Stimulated activated effector memory CD8-positive, alpha-beta T cell treated with anti-CD3 and anti-CD28 coated beads, Interleukin-12 subunit alpha, Interleukin-12 subunit beta, amount 100 ng/mL, for 72 hours (primary cell): Measurements from ENCODE around the gene LMAN1L.

Source experiments
- ATAC-seq: fragments of 150-1000 bp; cut with Tn5 transposase; 2 replicates; pipeline ENCODE4 v1.10.0; 2021
- DNase-seq, 2 donors: peaks; one replicate each; pipeline ENCODE4 v3.0.0; 2021 to 2022; ENCODE audit warnings: low spot score in 2 of 2
- H3K27ac Mint-ChIP-seq: one replicate; pipeline ENCODE4 v1.8.0; 2022; ENCODE audit warnings: mild to moderate bottlenecking, mixed read lengths
- H3K36me3 Mint-ChIP-seq: one replicate; pipeline ENCODE4 v1.8.0; 2022; ENCODE audit warnings: mild to moderate bottlenecking, mixed read lengths
- H3K4me1 Mint-ChIP-seq: one replicate; pipeline ENCODE4 v1.8.0; 2022; ENCODE audit warnings: mixed read lengths
- H3K4me3 Mint-ChIP-seq: one replicate; pipeline ENCODE4 v1.8.0; 2022; ENCODE audit warnings: mild to moderate bottlenecking, mixed read lengths
- H3K9me3 Mint-ChIP-seq: one replicate; pipeline ENCODE4 v1.8.0; 2022; ENCODE audit warnings: mixed read lengths

The LMAN1L gene

GRCh38 chr15:74816624-74817369 is 4.2 kb downstream of the LMAN1L start:
- H3K4me1 Mint-ChIP-seq = peaks cover 39% of the 10 kb centered on the region
- no peak for ATAC-seq
- no peak for DNase-seq
- no peaks in the 10 kb centered on the region for H3K9me3 Mint-ChIP-seq
- H3K27ac Mint-ChIP-seq = peak overlapping the region; percentile 80
- H3K4me3 Mint-ChIP-seq = no peak overlapping the region
- H3K36me3 Mint-ChIP-seq = peaks cover 10% of the 10 kb centered on the region

- DNase-seq (no peak), ATAC-seq (no peak)
- Mint-ChIP-seq H3K27ac (peak overlapping the region; percentile 80), H3K4me3 (no peak overlapping the region), H3K36me3 (peaks cover 7% of the 10 kb centered on the region), H3K9me3 (no peaks in the 10 kb centered on the region), H3K4me1 (peaks cover 39% of the 10 kb centered on the region)
Observed at GRCh38 chr15:74817370-74817737, 4.7 kb downstream of the LMAN1L start.

- ATAC-seq = no peak
- H3K4me3 Mint-ChIP-seq = no peak overlapping the region
Observed at GRCh38 chr15:74820056-74820455, 7.4 kb downstream of the LMAN1L start.

GRCh38 chr15:74821091-74821789 is 8.6 kb downstream of the LMAN1L start:
- no peak overlapping the region for H3K27ac Mint-ChIP-seq
- no peaks in the 10 kb centered on the region for H3K9me3 Mint-ChIP-seq
- no peak overlapping the region for H3K4me3 Mint-ChIP-seq
- DNase-seq (no peak), ATAC-seq (no peak)
- H3K36me3 Mint-ChIP-seq = peaks cover 6% of the 10 kb centered on the region
- H3K4me1 Mint-ChIP-seq = peaks cover 30% of the 10 kb centered on the region

More at GRCh38 chr15:74820056-74820455, 7.4 kb downstream of the LMAN1L start:
- DNase-seq = no peak
- H3K9me3 Mint-ChIP-seq = no peaks in the 10 kb centered on the region
- H3K27ac Mint-ChIP-seq = peak overlapping the region; percentile 87
- H3K4me1 Mint-ChIP-seq = peaks cover 39% of the 10 kb centered on the region
- peaks cover 6% of the 10 kb centered on the region for H3K36me3 Mint-ChIP-seq

- Mint-ChIP-seq H3K27ac (no peak overlapping the region), H3K9me3 (no peaks in the 10 kb centered on the region), H3K4me3 (no peak overlapping the region), H3K4me1 (peaks cover 35% of the 10 kb centered on the region), H3K36me3 (peaks cover 6% of the 10 kb centered on the region)
- ATAC-seq (no peak), DNase-seq (no peak)
Observed at GRCh38 chr15:74821790-74822158, 9.1 kb downstream of the LMAN1L start.

GRCh38 chr15:74822233-74822632 is 9.6 kb downstream of the LMAN1L start:
- Mint-ChIP-seq H3K27ac (no peak overlapping the region), H3K4me3 (no peak overlapping the region), H3K4me1 (peaks cover 34% of the 10 kb centered on the region), H3K9me3 (no peaks in the 10 kb centered on the region), H3K36me3 (peaks cover 6% of the 10 kb centered on the region)
- DNase-seq (no peak), ATAC-seq (no peak)

- DNase-seq = no peak
- no peak for ATAC-seq
- no peaks in the 10 kb centered on the region for H3K36me3 Mint-ChIP-seq
- no peak overlapping the region for H3K27ac Mint-ChIP-seq
- no peak overlapping the region for H3K4me3 Mint-ChIP-seq
- H3K9me3 Mint-ChIP-seq = no peaks in the 10 kb centered on the region
- H3K4me1 Mint-ChIP-seq = peaks cover 28% of the 10 kb centered on the region
Observed at GRCh38 chr15:74823324-74823723, 10.7 kb downstream of the LMAN1L start.

GRCh38 chr15:74824976-74825375 is 12.3 kb downstream of the LMAN1L start:
- ATAC-seq = no peak
- no peak overlapping the region for H3K4me3 Mint-ChIP-seq
- H3K27ac Mint-ChIP-seq = no peak overlapping the region

GRCh38 chr15:74825866-74826265 is 13.2 kb downstream of the LMAN1L start:
- Mint-ChIP-seq H3K4me3 (no peak overlapping the region), H3K9me3 (no peaks in the 10 kb centered on the region), H3K36me3 (no peaks in the 10 kb centered on the region), H3K4me1 (peaks cover 34% of the 10 kb centered on the region), H3K27ac (no peak overlapping the region)
- ATAC-seq = no peak
- DNase-seq = no peak

More at GRCh38 chr15:74824976-74825375, 12.3 kb downstream of the LMAN1L start:
- Mint-ChIP-seq H3K4me1 (peaks cover 28% of the 10 kb centered on the region), H3K36me3 (no peaks in the 10 kb centered on the region), H3K9me3 (no peaks in the 10 kb centered on the region)
- DNase-seq = no peak

- Mint-ChIP-seq H3K4me1 (peaks cover 34% of the 10 kb centered on the region), H3K9me3 (no peaks in the 10 kb centered on the region), H3K36me3 (no peaks in the 10 kb centered on the region), H3K4me3 (no peak within 1 kb of the TSS), H3K27ac (no peak within 1 kb of the TSS)
- peak; percentile 20 for ATAC-seq
- peak in 1 of 2 donors; percentile 44 for DNase-seq
Observed at GRCh38 chr15:74826364-74826819, 13.8 kb downstream of the LMAN1L start, which contains the start of gene CPLX3. TSS of gene CPLX3 (plus strand) at chr15:74826627. CDS start at chr15:74826704, 77 bp downstream.

- Mint-ChIP-seq H3K36me3 (no peaks in the 10 kb centered on the region), H3K27ac (no peak overlapping the region), H3K4me3 (no peak overlapping the region), H3K9me3 (no peaks in the 10 kb centered on the region), H3K4me1 (peaks cover 34% of the 10 kb centered on the region)
- DNase-seq (no peak), ATAC-seq (no peak)
Observed at GRCh38 chr15:74826921-74827320, 14.3 kb downstream of the LMAN1L start.

- H3K9me3 Mint-ChIP-seq = no peaks in the 10 kb centered on the region
- H3K36me3 Mint-ChIP-seq = no peaks in the 10 kb centered on the region
- ATAC-seq (no peak), DNase-seq (no peak)
- H3K27ac Mint-ChIP-seq = no peak overlapping the region
- H3K4me3 Mint-ChIP-seq = no peak overlapping the region
- H3K4me1 Mint-ChIP-seq = peaks cover 34% of the 10 kb centered on the region
Observed at GRCh38 chr15:74827614-74828013, 15.0 kb downstream of the LMAN1L start.

- H3K27ac Mint-ChIP-seq = no peak overlapping the region
- H3K4me1 Mint-ChIP-seq = peaks cover 34% of the 10 kb centered on the region
- DNase-seq (no peak), ATAC-seq (no peak)
- no peak overlapping the region for H3K4me3 Mint-ChIP-seq
- no peaks in the 10 kb centered on the region for H3K36me3 Mint-ChIP-seq
- H3K9me3 Mint-ChIP-seq = no peaks in the 10 kb centered on the region
Observed at GRCh38 chr15:74828835-74829234, 16.2 kb downstream of the LMAN1L start.

GRCh38 chr15:74829486-74829885 is 16.9 kb downstream of the LMAN1L start:
- DNase-seq (no peak), ATAC-seq (peak; percentile 91)
- Mint-ChIP-seq H3K27ac (no peak overlapping the region), H3K9me3 (no peaks in the 10 kb centered on the region), H3K4me1 (peaks cover 34% of the 10 kb centered on the region), H3K4me3 (no peak overlapping the region), H3K36me3 (no peaks in the 10 kb centered on the region)

GRCh38 chr15:74829991-74830390 is 17.4 kb downstream of the LMAN1L start:
- no peak for DNase-seq
- H3K27ac Mint-ChIP-seq = no peak overlapping the region
- H3K36me3 Mint-ChIP-seq = no peaks in the 10 kb centered on the region
- peaks cover 36% of the 10 kb centered on the region for H3K4me1 Mint-ChIP-seq
- ATAC-seq = no peak
- no peak overlapping the region for H3K4me3 Mint-ChIP-seq
- H3K9me3 Mint-ChIP-seq = no peaks in the 10 kb centered on the region

GRCh38 chr15:74830868-74831267 is 18.2 kb downstream of the LMAN1L start:
- H3K27ac Mint-ChIP-seq = peak overlapping the region; percentile 29
- no peak for ATAC-seq
- no peak overlapping the region for H3K4me3 Mint-ChIP-seq
- DNase-seq = no peak
- H3K4me1 Mint-ChIP-seq = peaks cover 42% of the 10 kb centered on the region
- no peaks in the 10 kb centered on the region for H3K9me3 Mint-ChIP-seq
- peaks cover 8% of the 10 kb centered on the region for H3K36me3 Mint-ChIP-seq
